HG03457 (cell line): ENCODE measurements around the gene ZNF471.

Experiments
- ATAC-seq: cut with Tn5 transposase; IDR thresholded peaks from one replicate; pipeline ENCODE4 v1.9.1; 2021; ENCODE audit warnings: moderate number of reproducible peaks; ENCODE audit not compliant: unreplicated experiment

ZNF471 gene

DNA sequence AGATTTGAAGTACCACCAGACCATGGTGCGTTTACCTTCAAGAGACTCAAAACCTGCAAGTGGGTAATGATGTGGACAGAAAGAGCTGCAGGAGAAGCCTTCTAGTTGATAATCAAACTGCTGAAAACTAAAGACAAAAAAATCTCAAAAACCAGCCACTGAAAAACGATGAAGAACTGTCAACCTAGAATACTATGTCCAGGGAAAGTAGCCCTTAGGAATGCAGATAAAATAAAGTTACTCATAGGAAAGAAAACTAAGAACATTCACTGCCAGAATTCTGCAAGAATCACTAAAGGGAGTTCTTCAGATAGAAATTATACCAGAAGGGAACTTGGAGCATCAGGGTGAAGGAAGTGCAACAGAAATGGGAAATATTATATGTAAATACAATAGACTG, 64.9 kb downstream of the ZNF471 start:
- ATAC-seq: no peak

GRCh38 chr19:56573914-56574313, 66.3 kb downstream of the ZNF471 start:
- no peak for ATAC-seq

GRCh38 chr19:56577719-56578602, 70.3 kb downstream of the ZNF471 start:
- ATAC-seq: no peak
